Endothelial cell of umbilical vein (primary cell): ENCODE results near the gene MAGI1. TPM values are rescaled to one million over a fixed set of nuclear protein-coding genes. Genes with fewer than 3 reads are reported as not detected.

ENCODE experiments used
- BruUV-seq: library from RNA; stranded (reverse); fragments of 400-500 nt; replicated peaks from 2 replicates; lab custom pipeline; 2021; lab: Mats Ljungman, UMichigan
- CTCF ChIA-PET: fragments of 300-600, 350-600 bp; sonication (Branson Sonifier 250); formaldehyde crosslinking; loops from one replicate; lab custom pipeline; 2021; ENCODE audit warnings: antibody characterized with exemption, inconsistent platforms; lab: Charles Lee
- POLR2A ChIA-PET: fragments of 300-600, 350-600 bp; sonication (Branson Sonifier 250); formaldehyde crosslinking; loops from one replicate; lab custom pipeline; 2021; ENCODE audit warnings: antibody characterized with exemption, inconsistent platforms; lab: Charles Lee
- DNase-seq: peaks from one replicate; pipeline ENCODE4 v3.0.0-alpha.2; 2011; ENCODE audit warnings: low read depth, low spot score
- FAIRE-seq: peaks from 2 replicates; lab custom pipeline; 2011; peaks lifted over from hg19 to GRCh38; lab: Jason Lieb, UNC
- H2AFZ ChIP-seq: 2 replicates; pipeline ENCODE4 v1.6.0; 2012; ENCODE audit warnings: low read depth, low read length, control low read depth, inconsistent platforms
- H3K27ac ChIP-seq: 2 replicates; pipeline ENCODE4 v1.5.1; 2011; ENCODE audit warnings: low read depth, mild to moderate bottlenecking, control low read depth, low read length, moderate library complexity; ENCODE audit not compliant: insufficient read depth
- H3K27me3 ChIP-seq, 2 experiments: 2 replicates each; pipeline versions ENCODE4 v1.6.0 to v1.6.1; 2011; ENCODE audit warnings: low read length in 2 of 2, mixed read lengths in 1 of 2; ENCODE audit not compliant: control insufficient read depth in 2 of 2, insufficient read depth in 2 of 2
- H3K36me3 ChIP-seq, 2 experiments: 2 replicates in 1 of 2; 3 replicates in 1 of 2; pipeline ENCODE4 v1.5.1; 2011; ENCODE audit warnings: low read length in 2 of 2, mild to moderate bottlenecking in 1 of 2, moderate library complexity in 1 of 2; ENCODE audit not compliant: control insufficient read depth in 2 of 2, insufficient read depth in 2 of 2; ENCODE audit errors: extremely low read depth in 1 of 2
- H3K4me1 ChIP-seq: 3 replicates; pipeline ENCODE4 v1.5.1; 2011; ENCODE audit warnings: mild to moderate bottlenecking, low read length; ENCODE audit not compliant: control insufficient read depth, insufficient read depth; ENCODE audit errors: extremely low read depth
- H3K4me2 ChIP-seq: 2 replicates; pipeline ENCODE4 v1.6.1; 2011; ENCODE audit warnings: low read length, control low read depth, mixed read lengths; ENCODE audit not compliant: insufficient read depth
- H3K4me3 ChIP-seq, 3 experiments: fragments of 200-600 bp in 1 of 3; sonication (generic), shearing (Covaris generic) in 1 of 3; replicated peaks in 1 of 3; 2 replicates each; pipeline ENCODE4 v1.5.1; 2011 to 2016; ENCODE audit warnings: control low read depth in 3 of 3, low read length in 3 of 3, mild to moderate bottlenecking in 2 of 3, inconsistent platforms in 1 of 3, low read depth in 1 of 3, moderate library complexity in 1 of 3; ENCODE audit not compliant: insufficient read depth in 1 of 3
- H3K79me2 ChIP-seq: 2 replicates; pipeline ENCODE4 v1.6.0; 2012; ENCODE audit warnings: low read length, inconsistent platforms; ENCODE audit not compliant: control insufficient read depth, insufficient read depth
- H3K9ac ChIP-seq: replicated peaks from 2 replicates; pipeline ENCODE3; 2011; ENCODE audit warnings: low read length, control low read depth; ENCODE audit not compliant: insufficient read depth; ENCODE audit errors: extremely low read depth
- H3K9me1 ChIP-seq: replicated peaks from 3 replicates; pipeline ENCODE4 v1.6.0; 2011; ENCODE audit warnings: mild to moderate bottlenecking, low read length; ENCODE audit not compliant: control insufficient read depth, insufficient read depth; ENCODE audit errors: extremely low read depth
- H3K9me3 ChIP-seq: replicated peaks from 2 replicates; pipeline ENCODE4 v1.5.1; 2012; ENCODE audit warnings: low read length, inconsistent platforms; ENCODE audit not compliant: control insufficient read depth, insufficient read depth
- H4K20me1 ChIP-seq: replicated peaks from 2 replicates; pipeline ENCODE3; 2011; ENCODE audit warnings: mild to moderate bottlenecking, low read length; ENCODE audit not compliant: control insufficient read depth, insufficient read depth; ENCODE audit errors: extremely low read depth
- EZH2 ChIP-seq: IDR thresholded peaks from 2 replicates; pipeline ENCODE4 v1.6.1; 2012; ENCODE audit warnings: borderline replicate concordance, low read depth, mild to moderate bottlenecking, moderate library complexity, low read length, inconsistent platforms; ENCODE audit not compliant: severe bottlenecking
- FOS ChIP-seq: IDR thresholded peaks from 2 replicates; pipeline ENCODE4 v1.6.1; 2011; ENCODE audit warnings: mild to moderate bottlenecking, low read length, moderate library complexity, borderline replicate concordance; ENCODE audit not compliant: insufficient read depth
- GATA2 ChIP-seq: IDR thresholded peaks from 2 replicates; pipeline ENCODE4 v1.7.0; 2011; ENCODE audit warnings: low read depth, mild to moderate bottlenecking, moderate library complexity, mixed read lengths, low read length; ENCODE audit not compliant: insufficient read length, insufficient read depth
- JUN ChIP-seq: IDR thresholded peaks from 2 replicates; pipeline ENCODE4 v1.6.1; 2011; ENCODE audit warnings: borderline replicate concordance, low read depth; ENCODE audit not compliant: insufficient read length, insufficient read depth
- MYC ChIP-seq: IDR thresholded peaks from one replicate; pipeline ENCODE4 v1.6.1; 2011; ENCODE audit warnings: mild to moderate bottlenecking, low read depth, low read length
- POLR2A ChIP-seq: IDR thresholded peaks from 2 replicates; pipeline ENCODE4 v1.6.1; 2012; ENCODE audit warnings: low read depth, mild to moderate bottlenecking, control low read depth, low read length
- POLR2AphosphoS5 ChIP-seq: IDR thresholded peaks from 2 replicates; pipeline ENCODE4 v1.6.1; 2012; ENCODE audit warnings: low read depth, mild to moderate bottlenecking, control low read depth, low read length, moderate library complexity; ENCODE audit not compliant: insufficient read depth
- dilution Hi-C: fragments of 300-500 bp; cut with MboI; formaldehyde crosslinking; loops from one replicate; pipeline ENCODE4 v1.15.0; 2019; ENCODE audit warnings: low sequenced_read_pairs; ENCODE audit not compliant: extremely low pct_ligation_motif_present
- intact Hi-C: fragments of 100-400 bp; cut with micrococcal nuclease; formaldehyde crosslinking; loops from one replicate; pipeline ENCODE4 v1.10.0; 2022
- polyA plus RNA-seq, 4 experiments: library from polyadenylated mRNA; depleted of rRNA in 3 of 4; stranded (reverse) in 3 of 4; unstranded in 1 of 4; fragments of >200 nt; gene quantifications; 2 replicates each; pipeline versions ENCODE4 v1.2.1 to v1.2.3, GENCODE V29; 2011 to 2012; ENCODE audit warnings: missing spikeins in 1 of 4
- total RNA-seq: library from RNA; stranded (reverse); gene quantifications from 2 replicates; pipeline ENCODE4 v1.2.3, GENCODE V29; 2021
- TF ChIP-seq, protein P1 (sequence below): IDR thresholded peaks from 2 replicates; pipeline ENCODE4 v1.6.1; 2011; ENCODE audit not compliant: insufficient read depth, insufficient read length
- TF ChIP-seq, protein P2 (sequence below), 2 donors: IDR thresholded peaks; 1 replicate in 1 of 2; 2 replicates in 1 of 2; pipeline ENCODE4 v1.5.1; 2011; ENCODE audit warnings: low read length in 2 of 2, mild to moderate bottlenecking in 2 of 2, moderate library complexity in 2 of 2, control low read depth in 1 of 2, inconsistent platforms in 1 of 2, low read depth in 1 of 2; ENCODE audit not compliant: insufficient read depth in 1 of 2; ENCODE audit errors: extremely low read depth in 1 of 2

Gene MAGI1
- total and polyA plus RNA-seq, 2 donors (not counting 3 experiments of a cell fraction or from before 2014, with no cell fraction given): 10.1 to 47.9 TPM

DNA sequence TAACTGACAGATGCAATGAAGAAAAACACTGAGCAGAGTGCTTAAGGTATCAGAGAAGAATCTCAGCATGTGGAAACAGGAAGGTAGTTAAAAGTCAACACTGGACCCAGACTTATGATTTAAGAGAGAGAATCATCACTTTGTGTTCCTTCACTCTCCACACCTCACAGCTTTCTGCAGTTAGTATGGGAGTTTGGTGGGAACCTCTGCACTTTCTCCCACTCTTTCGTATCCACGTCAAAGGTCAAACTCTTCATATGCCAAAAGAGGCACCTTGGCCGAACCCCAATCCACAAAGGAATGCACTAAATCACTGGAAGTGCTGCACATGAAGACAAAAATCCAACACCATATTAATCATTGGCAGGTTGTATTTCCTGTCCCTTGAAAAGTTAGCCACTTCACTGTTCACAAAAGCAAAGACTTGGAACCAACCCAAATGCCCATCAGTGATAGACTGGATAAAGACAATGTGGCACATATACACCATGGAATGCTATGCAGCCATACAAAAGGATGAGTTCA lies 361.2 kb downstream of the MAGI1 start:
- no peak for DNase-seq
- POLR2A ChIA-PET: no interaction called here
- H3K4me1 ChIP-seq: no peaks in the 10 kb centered on the region
- no peak overlapping the region for H2AFZ ChIP-seq
- FAIRE-seq: no peak
- no peak overlapping the region for H3K27ac ChIP-seq
- H3K4me3 ChIP-seq: no peak overlapping the region
- no peak overlapping the region for H3K9ac ChIP-seq
- no peaks in the 10 kb centered on the region for H3K36me3 ChIP-seq
- TF ChIP-seq EZH2 (no peak), FOS (no peak), GATA2 (no peak), POLR2AphosphoS5 (no peak), POLR2A (no peak), JUN (no peak), MYC (no peak)
- TF ChIP-seq, protein P1, sequence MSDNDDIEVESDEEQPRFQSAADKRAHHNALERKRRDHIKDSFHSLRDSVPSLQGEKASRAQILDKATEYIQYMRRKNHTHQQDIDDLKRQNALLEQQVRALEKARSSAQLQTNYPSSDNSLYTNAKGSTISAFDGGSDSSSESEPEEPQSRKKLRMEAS: no peak
- TF ChIP-seq, protein P2, sequence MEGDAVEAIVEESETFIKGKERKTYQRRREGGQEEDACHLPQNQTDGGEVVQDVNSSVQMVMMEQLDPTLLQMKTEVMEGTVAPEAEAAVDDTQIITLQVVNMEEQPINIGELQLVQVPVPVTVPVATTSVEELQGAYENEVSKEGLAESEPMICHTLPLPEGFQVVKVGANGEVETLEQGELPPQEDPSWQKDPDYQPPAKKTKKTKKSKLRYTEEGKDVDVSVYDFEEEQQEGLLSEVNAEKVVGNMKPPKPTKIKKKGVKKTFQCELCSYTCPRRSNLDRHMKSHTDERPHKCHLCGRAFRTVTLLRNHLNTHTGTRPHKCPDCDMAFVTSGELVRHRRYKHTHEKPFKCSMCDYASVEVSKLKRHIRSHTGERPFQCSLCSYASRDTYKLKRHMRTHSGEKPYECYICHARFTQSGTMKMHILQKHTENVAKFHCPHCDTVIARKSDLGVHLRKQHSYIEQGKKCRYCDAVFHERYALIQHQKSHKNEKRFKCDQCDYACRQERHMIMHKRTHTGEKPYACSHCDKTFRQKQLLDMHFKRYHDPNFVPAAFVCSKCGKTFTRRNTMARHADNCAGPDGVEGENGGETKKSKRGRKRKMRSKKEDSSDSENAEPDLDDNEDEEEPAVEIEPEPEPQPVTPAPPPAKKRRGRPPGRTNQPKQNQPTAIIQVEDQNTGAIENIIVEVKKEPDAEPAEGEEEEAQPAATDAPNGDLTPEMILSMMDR (IDR thresholded peaks at IDR 0.05; ENCODE audit: extremely low read depth in 1 of 2, insufficient read depth in 1 of 2, low read depth in 1 of 2, low read length in 2 of 2): no peak
- no peaks in the 10 kb centered on the region for H3K27me3 ChIP-seq
- H3K9me1 ChIP-seq: no peaks in the 10 kb centered on the region
- intact Hi-C loops: no loop called here
- H3K79me2 ChIP-seq: no peaks in the 10 kb centered on the region
- BruUV-seq: no TSS peak
- no peaks in the 10 kb centered on the region for H3K9me3 ChIP-seq
- dilution Hi-C loops: no loop called here
- H4K20me1 ChIP-seq: peaks cover 4% of the 10 kb centered on the region
- CTCF ChIA-PET: interaction anchor here (0.7 to 1.5 kb wide), 2 partner anchors 18 to 252 kb away, joined by 3 to 4 read pairs; no protein-coding TSS in a partner anchor
- H3K4me2 ChIP-seq: no peak overlapping the region
